Activated CD8-positive, alpha-beta memory T cell treated with anti-CD3 and anti-CD28 coated beads, Interleukin-2, amount 50 U/mL, for 1 hour (primary cell): ENCODE results near the gene SLC25A39.
"Not testable (repeated sequence)": the region's sequence is repeated elsewhere in the genome, so short reads cannot be mapped to it uniquely, and the experiment has no call there.

Experiments used
- DNase-seq: peaks from one replicate; pipeline ENCODE4 v3.0.0-alpha.2; 2020; ENCODE audit errors: extremely low read depth

Gene SLC25A39

DNA sequence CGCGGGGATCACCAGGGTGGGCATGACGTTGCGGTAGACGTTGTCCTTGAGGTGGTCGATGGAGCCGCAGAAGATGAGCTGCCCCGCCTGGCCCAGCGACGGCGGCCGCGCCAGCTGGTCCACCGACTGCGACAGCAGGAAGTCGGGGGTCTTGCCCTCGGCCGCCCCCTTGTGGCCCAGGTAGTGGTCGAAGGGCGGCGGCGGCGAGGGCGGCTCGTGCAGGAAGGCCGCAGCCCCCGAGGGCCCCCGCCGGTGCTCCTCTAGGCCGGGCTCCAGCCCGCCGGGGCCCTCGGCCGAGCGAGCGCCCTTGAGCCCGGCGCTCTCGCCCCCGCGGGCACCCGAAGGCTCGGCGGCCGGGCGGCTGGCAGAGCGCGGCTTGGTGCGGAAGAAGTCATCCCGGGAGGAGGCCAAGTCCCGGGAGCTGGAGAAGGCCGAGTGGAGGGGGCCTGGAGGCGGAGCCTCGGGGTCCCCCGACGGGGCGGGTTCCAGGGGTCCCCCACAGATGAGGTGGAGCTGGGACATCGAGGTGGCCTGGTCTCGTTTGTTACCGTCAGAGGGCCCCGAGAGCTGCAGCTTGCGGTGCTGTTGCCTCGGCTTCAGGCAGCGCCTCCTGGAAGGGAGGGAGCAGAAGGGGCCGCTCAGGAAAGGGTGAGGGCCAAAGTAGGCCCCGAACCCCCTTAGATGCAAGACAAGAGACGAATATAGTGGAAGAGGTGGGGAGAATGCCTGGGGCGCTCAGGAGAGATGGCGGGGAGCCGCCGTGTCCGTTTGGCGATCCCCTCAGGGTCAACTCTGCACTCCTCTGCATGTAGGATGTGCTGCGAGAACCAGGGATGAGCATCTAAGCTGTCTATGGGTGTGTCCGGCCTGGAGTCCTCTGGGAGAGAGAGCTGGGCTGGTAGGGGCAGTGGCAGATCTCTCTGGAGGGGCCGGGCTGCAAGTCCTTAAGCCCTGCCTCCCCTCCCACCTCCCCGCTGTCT is 30.2 kb upstream of the SLC25A39 start:
- DNase-seq: peak; percentile 22

- DNase-seq: no peak
These were observed 29.2 kb upstream of the SLC25A39 start for GRCh38 chr17:44353672-44354331.

DNA sequence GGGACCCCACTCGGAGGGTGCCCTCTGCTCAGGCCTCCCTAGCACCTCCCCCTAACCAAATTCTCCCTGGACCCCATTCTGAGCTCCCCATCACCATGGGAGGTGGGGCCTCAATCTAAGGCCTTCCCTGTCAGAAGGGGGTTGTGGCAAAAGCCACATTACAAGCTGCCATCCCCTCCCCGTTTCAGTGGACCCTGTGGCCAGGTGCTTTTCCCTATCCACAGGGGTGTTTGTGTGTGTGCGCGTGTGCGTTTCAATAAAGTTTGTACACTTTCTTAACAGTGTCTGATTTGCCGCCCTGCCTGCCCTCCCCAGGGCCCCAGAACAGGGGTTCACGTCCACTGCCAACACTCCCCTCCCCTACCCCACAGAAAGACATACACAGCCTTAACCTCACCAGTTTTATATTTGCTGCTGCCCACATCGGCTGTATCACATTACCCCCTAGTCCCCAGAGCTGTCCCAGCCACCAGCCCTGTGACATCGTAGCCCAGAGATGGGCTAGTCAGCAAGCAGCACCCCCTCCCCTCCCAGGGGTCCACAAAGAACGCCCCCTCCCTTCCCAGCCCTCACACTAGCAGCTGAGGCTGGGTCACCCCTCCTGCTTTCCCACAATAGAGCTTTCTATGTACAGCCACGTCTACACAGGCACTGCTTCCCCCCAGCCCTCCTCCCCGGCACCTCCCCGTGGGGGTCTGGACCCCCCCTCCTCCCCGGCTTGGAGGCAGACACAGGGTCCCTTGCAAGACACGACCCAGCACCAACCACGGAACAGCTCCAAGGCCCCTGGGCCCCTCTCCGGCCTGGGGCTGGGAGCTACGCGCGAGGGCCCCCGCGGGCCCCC is 28.4 kb upstream of the SLC25A39 start:
- DNase-seq: no peak

- no peak for DNase-seq
These were observed 27.6 kb upstream of the SLC25A39 start for GRCh38 chr17:44351961-44352827.

- no peak for DNase-seq
These were observed 26.8 kb upstream of the SLC25A39 start for GRCh38 chr17:44351464-44351863.

GRCh38 chr17:44350733-44351226 is 26.2 kb upstream of the SLC25A39 start:
- DNase-seq: peak; percentile 24

GRCh38 chr17:44349553-44350070 is 25.0 kb upstream of the SLC25A39 start:
- no peak for DNase-seq

- no peak for DNase-seq
These were observed 24.4 kb upstream of the SLC25A39 start for GRCh38 chr17:44348988-44349364.

- no peak for DNase-seq
These were observed 23.8 kb upstream of the SLC25A39 start for GRCh38 chr17:44348234-44348987.

DNA sequence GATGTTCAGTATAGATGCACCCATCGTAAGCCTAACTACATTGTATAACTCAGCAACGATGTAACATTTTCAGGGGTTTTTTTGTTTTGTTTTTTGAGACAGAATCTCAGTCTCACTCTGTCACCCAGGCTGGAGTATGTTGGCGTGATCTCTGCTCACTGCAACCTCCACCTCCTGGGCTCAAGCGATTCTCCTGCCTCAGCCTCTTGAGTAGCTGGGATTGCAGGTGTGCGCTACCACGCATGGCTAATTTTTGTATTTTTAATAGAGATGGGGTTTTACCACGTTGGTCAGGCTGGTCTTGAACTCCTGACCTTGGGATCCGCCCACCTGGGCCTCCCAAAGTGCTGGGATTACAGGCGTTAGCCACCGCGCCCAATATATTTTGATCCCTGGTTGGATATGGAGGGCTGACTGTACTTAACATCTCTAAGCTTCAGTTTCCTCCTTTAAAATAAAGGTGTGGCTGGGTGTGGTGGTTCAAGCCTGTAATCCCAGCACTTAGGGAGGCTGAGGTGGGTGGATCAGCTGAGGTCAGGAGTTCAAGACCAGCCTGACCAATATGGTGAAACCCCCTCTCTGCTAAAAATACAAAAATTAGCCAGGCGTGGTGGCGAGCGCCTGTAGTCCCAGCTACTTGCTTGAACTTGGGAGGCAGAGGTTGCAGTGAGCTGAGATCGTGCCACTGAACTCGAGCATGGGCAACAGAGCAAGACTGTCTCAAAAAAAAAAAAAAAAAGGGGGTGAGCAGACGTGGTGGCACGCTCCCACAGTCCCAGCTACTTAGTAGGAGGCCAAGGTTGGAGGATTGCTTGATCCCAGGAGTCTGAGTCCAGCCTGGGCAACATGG is 22.8 kb upstream of the SLC25A39 start:
- DNase-seq: not testable (repeated sequence)

GRCh38 chr17:44346064-44346844 is 21.6 kb upstream of the SLC25A39 start:
- DNase-seq: no peak

DNA sequence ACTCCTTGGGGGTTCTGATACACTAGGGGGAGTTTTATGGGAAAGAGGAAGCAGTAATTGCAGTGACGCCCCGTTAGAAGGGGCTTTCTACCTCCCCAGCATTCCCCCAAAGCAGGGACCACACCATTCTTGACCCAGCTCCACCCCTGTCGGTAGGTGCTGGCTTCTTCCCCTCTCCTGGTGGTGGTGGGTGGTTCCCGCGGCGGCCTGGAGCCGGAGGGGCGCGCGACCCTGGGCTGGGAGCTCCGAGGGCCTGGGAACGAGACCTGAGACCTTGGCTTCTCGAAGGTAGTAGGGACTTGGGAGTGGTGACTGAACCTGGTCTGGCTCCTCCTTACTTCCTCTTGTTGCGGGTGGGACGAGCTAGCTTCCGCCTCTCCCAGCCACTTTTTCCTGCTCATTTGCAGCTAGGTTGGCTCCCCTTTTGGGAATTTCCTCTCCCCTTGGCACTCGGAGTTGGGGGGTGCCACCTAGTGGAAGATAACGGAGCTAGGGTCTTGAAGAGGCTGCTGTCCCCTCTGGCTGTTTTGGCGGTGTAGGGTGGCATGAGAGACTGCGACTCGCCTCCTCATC is 20.9 kb upstream of the SLC25A39 start:
- DNase-seq: no peak

DNA sequence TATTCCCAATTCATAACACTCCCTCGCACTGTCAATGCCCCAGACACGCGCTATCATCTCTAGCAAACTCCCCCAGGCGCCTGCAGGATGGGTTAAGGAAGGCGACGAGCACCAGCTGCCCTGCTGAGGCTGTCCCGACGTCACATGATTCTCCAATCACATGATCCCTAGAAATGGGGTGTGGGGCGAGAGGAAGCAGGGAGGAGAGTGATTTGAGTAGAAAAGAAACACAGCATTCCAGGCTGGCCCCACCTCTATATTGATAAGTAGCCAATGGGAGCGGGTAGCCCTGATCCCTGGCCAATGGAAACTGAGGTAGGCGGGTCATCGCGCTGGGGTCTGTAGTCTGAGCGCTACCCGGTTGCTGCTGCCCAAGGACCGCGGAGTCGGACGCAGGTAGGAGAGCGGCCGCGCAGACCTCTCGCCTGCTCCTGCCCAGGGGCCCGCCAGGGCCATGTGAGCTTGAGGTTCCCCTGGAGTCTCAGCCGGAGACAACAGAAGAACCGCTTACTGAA is 20.4 kb upstream of the SLC25A39 start, which contains the start of gene GRN:
TSS of gene GRN (plus strand) at position 364 of the 515 bp plus-strand sequence. CDS start 3,863 bp downstream, outside the sequence.
- peak; percentile 55 for DNase-seq

- DNase-seq: no peak
These were observed 19.0 kb upstream of the SLC25A39 start for GRCh38 chr17:44343510-44344209.

DNA sequence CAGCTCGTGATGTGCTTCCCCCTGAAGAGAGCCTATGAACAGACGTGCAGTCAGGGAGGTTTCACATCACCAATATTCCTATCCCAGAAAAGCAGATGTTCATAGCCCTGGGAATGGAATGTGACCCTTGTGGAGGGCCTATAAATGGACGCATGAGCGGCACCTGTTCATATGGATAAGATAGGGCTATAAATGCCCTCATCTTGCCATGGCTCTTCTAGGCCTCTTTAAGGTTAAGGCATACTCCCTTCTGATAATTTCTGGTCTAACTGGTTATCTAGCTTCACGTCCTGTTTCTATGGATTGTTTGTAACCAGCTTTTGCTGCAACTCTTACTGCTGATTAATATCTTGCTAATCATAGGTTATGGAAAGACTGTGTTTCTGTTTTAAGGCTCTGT is 15.9 kb upstream of the SLC25A39 start:
- DNase-seq: not testable (repeated sequence)

- no peak for DNase-seq
These were observed 14.1 kb upstream of the SLC25A39 start for GRCh38 chr17:44338702-44339101.

- no peak for DNase-seq
These were observed 11.3 kb upstream of the SLC25A39 start for GRCh38 chr17:44335968-44336367.
